Hepatocyte (in vitro differentiated cells): Measurements from ENCODE around the gene ZGPAT. TPM values are rescaled to one million over a fixed set of nuclear protein-coding genes. Genes with fewer than 3 reads are reported as not detected.

Source experiments
- DNase-seq: peaks from one replicate; pipeline ENCODE4 v3.0.0-alpha.2; 2016; ENCODE audit warnings: low spot score
- H2AFZ ChIP-seq: fragments of 200-600 bp; sonication (generic); 2 replicates; pipeline ENCODE4 v1.6.0; 2016; ENCODE audit warnings: antibody characterized with exemption, mild to moderate bottlenecking
- H3K27ac ChIP-seq: fragments of 200-600 bp; sonication (generic); 2 replicates; pipeline ENCODE4 v1.5.1; 2016; ENCODE audit warnings: mild to moderate bottlenecking
- H3K27me3 ChIP-seq: fragments of 200-600 bp; sonication (generic); 2 replicates; pipeline ENCODE4 v1.6.1; 2016
- H3K36me3 ChIP-seq: fragments of 200-600 bp; sonication (generic); replicated peaks from 2 replicates; pipeline ENCODE4 v1.5.1; 2016; ENCODE audit warnings: low read depth; ENCODE audit not compliant: insufficient read depth
- H3K4me1 ChIP-seq: fragments of 200-600 bp; sonication (generic); 2 replicates; pipeline ENCODE4 v1.5.1; 2016; ENCODE audit warnings: mild to moderate bottlenecking, moderate library complexity; ENCODE audit not compliant: insufficient read depth
- H3K4me2 ChIP-seq: fragments of 200-600 bp; sonication (generic); 2 replicates; pipeline ENCODE4 v1.6.0; 2016
- H3K4me3 ChIP-seq: fragments of 200-600 bp; sonication (generic); 2 replicates; pipeline ENCODE4 v1.5.1; 2016; ENCODE audit warnings: mild to moderate bottlenecking
- H3K79me2 ChIP-seq: fragments of 200-600 bp; sonication (generic); 2 replicates; pipeline ENCODE4 v1.6.0; 2017; ENCODE audit warnings: mild to moderate bottlenecking
- H3K9me2 ChIP-seq: fragments of 200-600 bp; sonication (generic); replicated peaks from 2 replicates; pipeline ENCODE4 v1.6.0; 2017; ENCODE audit warnings: mild to moderate bottlenecking; ENCODE audit not compliant: insufficient read depth
- H3K9me3 ChIP-seq: fragments of 200-600 bp; sonication (generic); 2 replicates; pipeline ENCODE4 v1.5.1; 2016; ENCODE audit warnings: low read depth, mild to moderate bottlenecking
- H4K20me1 ChIP-seq: fragments of 200-600 bp; sonication (generic); 2 replicates; pipeline ENCODE4 v1.6.0; 2016; ENCODE audit warnings: mild to moderate bottlenecking; ENCODE audit not compliant: insufficient read depth, poor library complexity, severe bottlenecking
- EZH2 ChIP-seq: fragments of 200-600 bp; sonication (generic); IDR thresholded peaks from 2 replicates; pipeline ENCODE4 v1.6.1; 2016; ENCODE audit warnings: antibody characterized with exemption, mild to moderate bottlenecking, borderline replicate concordance
- EZH2phosphoT487 ChIP-seq: fragments of 200-600 bp; sonication (generic); IDR thresholded peaks from one replicate; pipeline ENCODE4 v1.6.1; 2018; ENCODE audit warnings: antibody characterized with exemption, mild to moderate bottlenecking, low read depth, moderate library complexity; ENCODE audit not compliant: unreplicated experiment, severe bottlenecking
- WGBS: methylation state at CpG from one replicate; pipeline ENCODE4 v1.1.6; 2016; ENCODE audit warnings: low lambda C conversion rate; ENCODE audit errors: missing lambda C conversion rate; 5-methylcytosine and 5-hydroxymethylcytosine counted together
- polyA plus RNA-seq: library from polyadenylated mRNA; unstranded; fragments of >200 nt; fragmentation: Nextera tagmentation; extraction: Ambion mirVana; gene quantifications from 2 replicates; pipeline ENCODE4 v1.2.1, GENCODE V29; 2016
- small RNA-seq: library from RNA; depleted of rRNA; stranded (forward); fragments of <200 nt; gene quantifications from one replicate; pipeline ENCODE3, GENCODE V24; 2014
- total RNA-seq: library from RNA; depleted of rRNA; stranded (reverse); fragments of >200 nt; gene quantifications from 2 replicates; pipeline ENCODE4 v1.2.3, GENCODE V29; 2014
- TF ChIP-seq, protein P1 (sequence below): fragments of 200-600 bp; sonication (generic); IDR thresholded peaks from 2 replicates; pipeline ENCODE4 v1.5.1; 2016; ENCODE audit warnings: antibody characterized with exemption, mild to moderate bottlenecking; ENCODE audit not compliant: poor library complexity

The ZGPAT gene
- total and polyA plus RNA-seq, 2 experiments from 2014 or later, result 18.6 to 41.7 TPM

DNA sequence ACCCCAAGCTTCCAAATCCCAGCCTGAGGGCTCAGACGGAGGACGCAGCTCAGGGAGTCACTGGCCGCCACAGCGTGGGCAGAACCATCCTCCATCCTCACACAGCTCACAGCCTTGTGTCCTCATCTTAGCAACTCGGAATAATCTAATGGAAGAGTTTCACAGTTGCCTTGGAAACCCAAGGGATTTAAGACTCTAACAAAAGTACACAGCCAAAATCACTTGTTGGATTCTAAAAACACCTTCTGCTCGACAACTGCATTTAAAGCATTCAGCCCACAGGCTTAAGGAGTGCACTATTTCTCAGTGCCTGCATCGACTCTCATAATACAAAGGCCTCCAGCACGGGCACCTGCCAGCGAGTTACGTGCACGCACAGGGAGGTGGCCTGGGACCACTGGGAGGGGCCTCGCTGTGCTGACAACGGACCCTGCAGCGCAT, 77.9 kb downstream of the ZGPAT start:
- WGBS, result 81% methylated on average over 14 of the region's 14 CpGs

More for the DNA sequence above, 77.9 kb downstream of the ZGPAT start:
- H3K36me3 ChIP-seq, result no peaks in the 10 kb centered on the region
- H3K27me3 ChIP-seq, result no peaks in the 10 kb centered on the region
- no peak overlapping the region for H2AFZ ChIP-seq
- H3K79me2 ChIP-seq, result no peaks in the 10 kb centered on the region
- TF ChIP-seq, protein P1, sequence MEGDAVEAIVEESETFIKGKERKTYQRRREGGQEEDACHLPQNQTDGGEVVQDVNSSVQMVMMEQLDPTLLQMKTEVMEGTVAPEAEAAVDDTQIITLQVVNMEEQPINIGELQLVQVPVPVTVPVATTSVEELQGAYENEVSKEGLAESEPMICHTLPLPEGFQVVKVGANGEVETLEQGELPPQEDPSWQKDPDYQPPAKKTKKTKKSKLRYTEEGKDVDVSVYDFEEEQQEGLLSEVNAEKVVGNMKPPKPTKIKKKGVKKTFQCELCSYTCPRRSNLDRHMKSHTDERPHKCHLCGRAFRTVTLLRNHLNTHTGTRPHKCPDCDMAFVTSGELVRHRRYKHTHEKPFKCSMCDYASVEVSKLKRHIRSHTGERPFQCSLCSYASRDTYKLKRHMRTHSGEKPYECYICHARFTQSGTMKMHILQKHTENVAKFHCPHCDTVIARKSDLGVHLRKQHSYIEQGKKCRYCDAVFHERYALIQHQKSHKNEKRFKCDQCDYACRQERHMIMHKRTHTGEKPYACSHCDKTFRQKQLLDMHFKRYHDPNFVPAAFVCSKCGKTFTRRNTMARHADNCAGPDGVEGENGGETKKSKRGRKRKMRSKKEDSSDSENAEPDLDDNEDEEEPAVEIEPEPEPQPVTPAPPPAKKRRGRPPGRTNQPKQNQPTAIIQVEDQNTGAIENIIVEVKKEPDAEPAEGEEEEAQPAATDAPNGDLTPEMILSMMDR, result no peak
- TF ChIP-seq EZH2phosphoT487 (no peak), EZH2 (no peak)
- no peaks in the 10 kb centered on the region for H3K9me3 ChIP-seq
- no peak for DNase-seq
- no peak overlapping the region for H3K4me2 ChIP-seq
- no peak overlapping the region for H3K27ac ChIP-seq
- no peaks in the 10 kb centered on the region for H3K4me1 ChIP-seq
- H4K20me1 ChIP-seq, result no peaks in the 10 kb centered on the region
- no peaks in the 10 kb centered on the region for H3K9me2 ChIP-seq
- no peak overlapping the region for H3K4me3 ChIP-seq

Small RNA genes lying within 50 kb of the gene (small RNA-seq; reads per million reads assigned to genes)
- gene LIME1, result not detected
- not detected for gene TNFRSF6B

Other genes starting within 250 kb of the ZGPAT start
- 2.9 and 3.5 TPM in 2 replicates for gene KCNQ2, start 235.4 kb upstream of the ZGPAT start, total RNA-seq
- gene KCNQ2, start 235.4 kb upstream of the ZGPAT start, polyA plus RNA-seq, result 4.3 and 5.4 TPM in 2 replicates
- gene EEF1A2, start 209.0 kb upstream of the ZGPAT start, total RNA-seq, result 18.5 and 23.5 TPM in 2 replicates
- gene EEF1A2, start 209.0 kb upstream of the ZGPAT start, polyA plus RNA-seq, result 12.0 and 14.8 TPM in 2 replicates
- 47.6 and 55.1 TPM in 2 replicates for gene PPDPF, start 187.3 kb upstream of the ZGPAT start, total RNA-seq
- gene PPDPF, start 187.3 kb upstream of the ZGPAT start, polyA plus RNA-seq, result 330 and 333 TPM in 2 replicates
- 0.52 and 1.1 TPM in 2 replicates for gene PTK6, start 170.7 kb upstream of the ZGPAT start, total RNA-seq
- gene PTK6, start 170.7 kb upstream of the ZGPAT start, polyA plus RNA-seq, result 0.06 and 0.27 TPM in 2 replicates
- not detected in 2 replicates for gene SRMS, start 160.3 kb upstream of the ZGPAT start, total RNA-seq
- gene SRMS, start 160.3 kb upstream of the ZGPAT start, polyA plus RNA-seq, result not detected in 2 replicates
- 0.57 and 0.76 TPM in 2 replicates for gene FNDC11, start 153.9 kb upstream of the ZGPAT start, total RNA-seq
- 0.79 and 2.1 TPM in 2 replicates for gene FNDC11, start 153.9 kb upstream of the ZGPAT start, polyA plus RNA-seq
- 14.8 and 17.0 TPM in 2 replicates for gene HELZ2, start 133.8 kb upstream of the ZGPAT start, total RNA-seq
- gene HELZ2, start 133.8 kb upstream of the ZGPAT start, polyA plus RNA-seq, result 4.6 and 5.8 TPM in 2 replicates
- 10.0 and 10.7 TPM in 2 replicates for gene GMEB2, start 80.9 kb upstream of the ZGPAT start, total RNA-seq
- 8.7 and 10.9 TPM in 2 replicates for gene GMEB2, start 80.9 kb upstream of the ZGPAT start, polyA plus RNA-seq
- gene STMN3, start 54.6 kb upstream of the ZGPAT start, total RNA-seq, result 13.2 and 14.4 TPM in 2 replicates
- 17.3 and 18.2 TPM in 2 replicates for gene STMN3, start 54.6 kb upstream of the ZGPAT start, polyA plus RNA-seq
- 16.9 and 18.2 TPM in 2 replicates for gene RTEL1, start 49.7 kb upstream of the ZGPAT start, total RNA-seq
- gene RTEL1, start 49.7 kb upstream of the ZGPAT start, polyA plus RNA-seq, result 14.0 and 18.3 TPM in 2 replicates
- 0.97 and 3.3 TPM in 2 replicates for gene TNFRSF6B, start 11.4 kb upstream of the ZGPAT start, total RNA-seq
- 4.2 and 5.1 TPM in 2 replicates for gene TNFRSF6B, start 11.4 kb upstream of the ZGPAT start, polyA plus RNA-seq
- gene ARFRP1, start 63 bp upstream of the ZGPAT start, total RNA-seq, result 24.0 and 31.5 TPM in 2 replicates
- 38.0 and 50.0 TPM in 2 replicates for gene ARFRP1, start 63 bp upstream of the ZGPAT start, polyA plus RNA-seq
- 6.6 and 11.7 TPM in 2 replicates for gene LIME1, start 28.6 kb downstream of the ZGPAT start, total RNA-seq
- 20.2 and 20.7 TPM in 2 replicates for gene LIME1, start 28.6 kb downstream of the ZGPAT start, polyA plus RNA-seq
- gene SLC2A4RG, start 31.7 kb downstream of the ZGPAT start, total RNA-seq, result 43.9 and 59.4 TPM in 2 replicates
- gene SLC2A4RG, start 31.7 kb downstream of the ZGPAT start, polyA plus RNA-seq, result 50.4 and 53.6 TPM in 2 replicates
- 4.0 and 5.2 TPM in 2 replicates for gene ZBTB46, start 123.2 kb downstream of the ZGPAT start, total RNA-seq
- gene ZBTB46, start 123.2 kb downstream of the ZGPAT start, polyA plus RNA-seq, result 2.0 and 3.2 TPM in 2 replicates
- not detected in 2 replicates for gene ABHD16B, start 153.5 kb downstream of the ZGPAT start, total RNA-seq
- 0.68 and 0.95 TPM in 2 replicates for gene ABHD16B, start 153.5 kb downstream of the ZGPAT start, polyA plus RNA-seq
- gene TPD52L2, start 157.2 kb downstream of the ZGPAT start, total RNA-seq, result 83.2 and 86.2 TPM in 2 replicates
- gene TPD52L2, start 157.2 kb downstream of the ZGPAT start, polyA plus RNA-seq, result 93.8 and 98.1 TPM in 2 replicates
- 34.0 and 39.6 TPM in 2 replicates for gene DNAJC5, start 187.1 kb downstream of the ZGPAT start, total RNA-seq
- gene DNAJC5, start 187.1 kb downstream of the ZGPAT start, polyA plus RNA-seq, result 6.6 and 10.2 TPM in 2 replicates
- gene UCKL1, start 248.4 kb downstream of the ZGPAT start, total RNA-seq, result 18.5 and 20.0 TPM in 2 replicates
- 52.2 and 62.9 TPM in 2 replicates for gene UCKL1, start 248.4 kb downstream of the ZGPAT start, polyA plus RNA-seq